Natural killer cell (primary cell): Measurements from ENCODE around the gene LACC1. TPM values are rescaled to one million over a fixed set of nuclear protein-coding genes. Genes with fewer than 3 reads are reported as not detected.

Experiments
- ATAC-seq, 3 donors: fragments of 150-1000 bp in 2 of 3; fragments of 200-7000 bp in 1 of 3; cut with Tn5 transposase; 1 replicate in 1 of 3; 2 replicates in 2 of 3; pipeline ENCODE4 v1.10.0; 2021; ENCODE audit warnings: mild to moderate bottlenecking in 2 of 3, moderate library complexity in 2 of 3
- DNase-seq, 2 donors: peaks; one replicate each; pipeline versions ENCODE4 v3.0.0 to v3.0.0-alpha.2; 2013 to 2021; ENCODE audit warnings: mixed read lengths in 1 of 2
- H3K27ac ChIP-seq: one replicate; pipeline ENCODE4 v1.5.1; 2013; ENCODE audit warnings: mild to moderate bottlenecking, low read length
- H3K27me3 ChIP-seq: one replicate; pipeline ENCODE4 v1.6.1; 2013; ENCODE audit warnings: low read length; ENCODE audit not compliant: control insufficient read depth, insufficient read depth
- H3K36me3 ChIP-seq: one replicate; pipeline ENCODE4 v1.6.1; 2013; ENCODE audit warnings: low read length; ENCODE audit not compliant: control insufficient read depth, insufficient read depth
- H3K4me1 ChIP-seq: one replicate; pipeline ENCODE4 v1.6.1; 2013; ENCODE audit warnings: low read length; ENCODE audit not compliant: control insufficient read depth, insufficient read depth
- H3K4me3 ChIP-seq: one replicate; pipeline ENCODE4 v1.5.1; 2013; ENCODE audit warnings: low read length
- H3K9me3 ChIP-seq: one replicate; pipeline ENCODE4 v1.6.1; 2013; ENCODE audit warnings: low read length; ENCODE audit not compliant: control insufficient read depth, insufficient read depth
- H3K27ac Mint-ChIP-seq, 2 donors: one replicate each; pipeline ENCODE4 v1.8.0; 2022; ENCODE audit warnings: mild to moderate bottlenecking in 2 of 2, mixed read lengths in 2 of 2, moderate library complexity in 1 of 2
- H3K27me3 Mint-ChIP-seq, 2 donors: one replicate each; pipeline ENCODE4 v1.8.0; 2022; ENCODE audit warnings: low read depth in 2 of 2, mixed read lengths in 2 of 2
- H3K36me3 Mint-ChIP-seq: one replicate; pipeline ENCODE4 v1.8.0; 2022; ENCODE audit warnings: mixed read lengths
- H3K4me1 Mint-ChIP-seq, 2 donors: one replicate each; pipeline ENCODE4 v1.8.0; 2022; ENCODE audit warnings: mixed read lengths in 2 of 2
- H3K4me3 Mint-ChIP-seq: one replicate; pipeline ENCODE4 v1.8.0; 2022; ENCODE audit warnings: mild to moderate bottlenecking, moderate library complexity, mixed read lengths
- H3K9me3 Mint-ChIP-seq, 2 donors: one replicate each; pipeline ENCODE4 v1.8.0; 2022; ENCODE audit warnings: mixed read lengths in 2 of 2
- CTCF ChIP-seq: fragments of 200-600 bp; IDR thresholded peaks from one replicate; pipeline ENCODE4 v1.8.0; 2022; ENCODE audit warnings: antibody characterized with exemption
- WGBS: methylation state at CpG from one replicate; pipeline ENCODE4 v1.1.7; 2013; ENCODE audit warnings: missing lambda C conversion rate; ENCODE audit not compliant: insufficient coverage; 5-methylcytosine and 5-hydroxymethylcytosine counted together
- intact Hi-C: fragments of 100-400 bp; cut with micrococcal nuclease; formaldehyde crosslinking; loops from one replicate; pipeline ENCODE4 v1.14.2; 2022
- total RNA-seq, 4 donors: library from RNA; stranded (reverse); fragments of 120-200 nt in 1 of 4; gene quantifications; one replicate each; pipeline versions ENCODE4 v1.2.3 to v1.2.4, GENCODE V29; 2013 to 2022

The LACC1 gene
- total RNA-seq, 3 donors from 2014 or later (not counting 1 experiment from before 2014, with no cell fraction given) = 1.1 to 4.3 (median 2.8) TPM

DNA sequence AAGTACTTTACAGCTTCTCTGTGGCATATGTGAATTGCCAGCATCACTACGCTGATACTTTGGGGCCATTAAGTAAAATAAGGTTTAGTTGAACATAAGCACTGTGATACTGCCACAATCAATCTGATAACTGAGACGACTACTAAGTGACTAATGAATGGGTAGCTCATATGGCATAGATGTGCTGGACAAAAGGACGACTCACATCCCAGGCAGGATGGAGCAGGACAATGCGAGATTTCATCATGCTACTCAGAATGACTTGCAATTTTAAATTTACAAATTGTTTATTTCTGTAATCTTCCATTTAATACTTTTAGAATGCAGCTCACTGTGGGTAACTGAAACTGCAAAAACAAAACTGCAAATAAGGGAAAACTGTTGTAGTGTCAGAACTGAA, 13.8 kb upstream of the LACC1 start:
- H3K4me3 ChIP-seq = no peak overlapping the region
- no peak overlapping the region for H3K27ac Mint-ChIP-seq
- H3K36me3 ChIP-seq = no peaks in the 10 kb centered on the region
- intact Hi-C loops = no loop called here
- no peaks in the 10 kb centered on the region for H3K27me3 ChIP-seq
- DNase-seq (no peak), ATAC-seq (no peak)
- H3K9me3 ChIP-seq = no peaks in the 10 kb centered on the region
- H3K4me1 ChIP-seq = no peaks in the 10 kb centered on the region
- H3K27me3 Mint-ChIP-seq = no peaks in the 10 kb centered on the region
- H3K9me3 Mint-ChIP-seq = no peaks in the 10 kb centered on the region
- no peak overlapping the region for H3K4me3 Mint-ChIP-seq
- no peaks in the 10 kb centered on the region for H3K36me3 Mint-ChIP-seq
- WGBS = 100% methylated on average over 4 of the region's 4 CpGs
- H3K27ac ChIP-seq = no peak overlapping the region
- no peaks in the 10 kb centered on the region for H3K4me1 Mint-ChIP-seq
- TF ChIP-seq CTCF = no peak

- no peak overlapping the region for H3K27ac Mint-ChIP-seq
- no peaks in the 10 kb centered on the region for H3K9me3 Mint-ChIP-seq
- Histone ChIP-seq H3K4me3 (no peak overlapping the region), H3K27me3 (no peaks in the 10 kb centered on the region), H3K4me1 (no peaks in the 10 kb centered on the region), H3K36me3 (no peaks in the 10 kb centered on the region), H3K9me3 (no peaks in the 10 kb centered on the region), H3K27ac (no peak overlapping the region)
- 100% methylated on average over 1 of the region's 1 CpG for WGBS
- TF ChIP-seq CTCF = no peak
- no peak for ATAC-seq
- no peak overlapping the region for H3K4me3 Mint-ChIP-seq
- intact Hi-C loops = loop anchor here (5.0 kb wide), 1 partner anchor 900 kb away; no protein-coding TSS in a partner anchor
- no peaks in the 10 kb centered on the region for H3K4me1 Mint-ChIP-seq
- DNase-seq = no peak
- no peaks in the 10 kb centered on the region for H3K27me3 Mint-ChIP-seq
- no peaks in the 10 kb centered on the region for H3K36me3 Mint-ChIP-seq
Observed at GRCh38 chr13:43872181-43872580, 7.5 kb upstream of the LACC1 start.

- no peak overlapping the region for H3K4me3 ChIP-seq
- no peaks in the 10 kb centered on the region for H3K36me3 ChIP-seq
- Mint-ChIP-seq H3K9me3 (no peaks in the 10 kb centered on the region), H3K4me3 (no peak overlapping the region), H3K36me3 (no peaks in the 10 kb centered on the region), H3K4me1 (peaks cover 8 to 17% of the 10 kb centered on the region in 2 donors), H3K27me3 (no peaks in the 10 kb centered on the region), H3K27ac (no peak overlapping the region)
- intact Hi-C loops = loop anchor here (5.0 kb wide), 2 partner anchors 787 to 902 kb away; no protein-coding TSS in a partner anchor
- TF ChIP-seq CTCF = peak; percentile 77
- DNase-seq (peak in 1 of 2 donors; percentile 48), ATAC-seq (no peak)
- no CpG with 5 or more reads among the region's 2 CpGs for WGBS
- H3K4me1 ChIP-seq = peaks cover 5% of the 10 kb centered on the region
- H3K27ac ChIP-seq = no peak overlapping the region
- no peaks in the 10 kb centered on the region for H3K27me3 ChIP-seq
- H3K9me3 ChIP-seq = no peaks in the 10 kb centered on the region
Observed at GRCh38 chr13:43874504-43875092, 5.1 kb upstream of the LACC1 start.

GRCh38 chr13:43876366-43876765, 3.3 kb upstream of the LACC1 start:
- Histone ChIP-seq H3K4me1 (peaks cover 12% of the 10 kb centered on the region), H3K27me3 (no peaks in the 10 kb centered on the region), H3K36me3 (no peaks in the 10 kb centered on the region), H3K27ac (no peak overlapping the region), H3K4me3 (no peak overlapping the region), H3K9me3 (no peaks in the 10 kb centered on the region)
- Mint-ChIP-seq H3K27me3 (no peaks in the 10 kb centered on the region), H3K4me3 (no peak overlapping the region), H3K27ac (no peak overlapping the region), H3K9me3 (no peaks in the 10 kb centered on the region), H3K4me1 (peaks cover 16 to 24% of the 10 kb centered on the region in 2 donors), H3K36me3 (no peaks in the 10 kb centered on the region)
- no peak for DNase-seq
- no peak for ATAC-seq
- no peak for TF ChIP-seq CTCF
- 100% methylated on average over 2 of the region's 2 CpGs for WGBS
- intact Hi-C loops = loop anchor here (5.0 kb wide), 1 partner anchor 789 kb away; no protein-coding TSS in a partner anchor
